SK-N-SH (cell line): Measurements from ENCODE around the gene PAK1. TPM values are rescaled to one million over a fixed set of nuclear protein-coding genes. Genes with fewer than 3 reads are reported as not detected.

ENCODE experiments used
- CTCF ChIA-PET: fragments of 300-600, 350-600 bp; formaldehyde crosslinking; extraction: SDS; loops from one replicate; lab custom pipeline; 2021; lab: Yijun Ruan, JAX
- POLR2A ChIA-PET: fragments of 350-600 bp; sonication (Branson Sonifier 250); formaldehyde crosslinking; extraction: SDS; loops from one replicate; lab custom pipeline; 2020; ENCODE audit warnings: antibody characterized with exemption, inconsistent platforms; lab: Yijun Ruan, JAX
- DNase-seq: peaks from one replicate; pipeline ENCODE4 v3.0.0; 2012
- H2AFZ ChIP-seq: fragments of 200-600 bp; sonication (generic); 2 replicates; pipeline ENCODE4 v1.8.1; 2016; ENCODE audit warnings: antibody characterized with exemption, mild to moderate bottlenecking, low read depth
- H3F3A ChIP-seq: fragments of 200-600 bp; sonication (generic); replicated peaks from 2 replicates; pipeline ENCODE3; 2016; ENCODE audit warnings: antibody characterized with exemption, mild to moderate bottlenecking; ENCODE audit not compliant: insufficient read depth
- H3K27ac ChIP-seq, 2 experiments: fragments of 200-500 bp in 1 of 2; fragments of 200-600 bp in 1 of 2; sonication (Bioruptor generic) in 1 of 2; sonication (generic), shearing (Covaris generic) in 1 of 2; 2 replicates each; pipeline versions ENCODE4 v1.5.1 to v1.6.1; 2014 to 2016; ENCODE audit warnings: low read depth in 2 of 2, inconsistent platforms in 1 of 2, low read length in 1 of 2, mild to moderate bottlenecking in 1 of 2, mixed read lengths in 1 of 2
- H3K27me3 ChIP-seq: fragments of 200-600 bp; sonication (generic), shearing (Covaris generic); 2 replicates; pipeline ENCODE4 v1.6.1; 2016; ENCODE audit warnings: mixed run types; ENCODE audit not compliant: insufficient read depth
- H3K36me3 ChIP-seq, 2 experiments: fragments of 200-500 bp in 1 of 2; fragments of 200-600 bp in 1 of 2; sonication (Bioruptor generic) in 1 of 2; sonication (generic) in 1 of 2; replicated peaks in 1 of 2; 2 replicates each; pipeline versions ENCODE3 to v1.5.1; 2014 to 2016; ENCODE audit warnings: low read length in 1 of 2, mild to moderate bottlenecking in 1 of 2; ENCODE audit not compliant: insufficient read depth in 2 of 2, control insufficient read depth in 1 of 2
- H3K4me1 ChIP-seq, 2 experiments: fragments of 200-500 bp in 1 of 2; fragments of 200-600 bp in 1 of 2; sonication (Bioruptor generic) in 1 of 2; sonication (generic), shearing (Covaris generic) in 1 of 2; 2 replicates each; pipeline versions ENCODE4 v1.5.1 to v1.6.1; 2014 to 2016; ENCODE audit warnings: low read depth in 1 of 2, low read length in 1 of 2, mixed run types in 1 of 2; ENCODE audit not compliant: insufficient read depth in 2 of 2, control insufficient read depth in 1 of 2
- H3K4me2 ChIP-seq: fragments of 200-600 bp; sonication (generic), shearing (Covaris generic); 2 replicates; pipeline ENCODE4 v1.6.1; 2017; ENCODE audit warnings: mixed run types
- H3K4me3 ChIP-seq, 2 experiments: fragments of 200-500 bp in 1 of 2; fragments of 200-600 bp in 1 of 2; sonication (Bioruptor generic) in 1 of 2; sonication (generic), shearing (Covaris generic) in 1 of 2; 2 replicates each; pipeline versions ENCODE4 v1.5.1 to v1.8.1; 2014 to 2016; ENCODE audit warnings: low read depth in 2 of 2, inconsistent platforms in 1 of 2, low read length in 1 of 2, mild to moderate bottlenecking in 1 of 2, mixed read lengths in 1 of 2, moderate library complexity in 1 of 2
- H3K79me2 ChIP-seq: fragments of 200-600 bp; sonication (generic); 2 replicates; pipeline ENCODE4 v1.8.1; 2017; ENCODE audit warnings: mild to moderate bottlenecking; ENCODE audit not compliant: insufficient read depth
- H3K9ac ChIP-seq: fragments of 200-600 bp; sonication (generic); 2 replicates; pipeline ENCODE4 v1.6.1; 2017; ENCODE audit warnings: mixed run types
- H3K9me2 ChIP-seq: fragments of 200-600 bp; sonication (generic); 2 replicates; pipeline ENCODE4 v1.6.1; 2017; ENCODE audit warnings: mixed run types
- H3K9me3 ChIP-seq: fragments of 200-600 bp; sonication (generic); 2 replicates; pipeline ENCODE4 v1.6.1; 2017; ENCODE audit warnings: mixed run types, mild to moderate bottlenecking, moderate library complexity
- H4K20me1 ChIP-seq: fragments of 200-600 bp; sonication (generic); 2 replicates; pipeline ENCODE4 v1.6.1; 2017; ENCODE audit warnings: mild to moderate bottlenecking, mixed run types; ENCODE audit not compliant: insufficient read depth
- CHD2 ChIP-seq: fragments of 150-350 bp; IDR thresholded peaks from 2 replicates; pipeline ENCODE4 v1.6.1; 2018; ENCODE audit warnings: low read length; ENCODE audit not compliant: partially characterized antibody
- CTCF ChIP-seq: fragments of 200-600 bp; sonication (generic); IDR thresholded peaks from 2 replicates; pipeline ENCODE4 v1.6.1; 2017; ENCODE audit warnings: antibody characterized with exemption, mild to moderate bottlenecking, moderate library complexity
- EP300 ChIP-seq, 2 experiments: IDR thresholded peaks; 2 replicates each; pipeline versions ENCODE4 v1.4.0 to v1.6.1; 2012; ENCODE audit warnings: borderline replicate concordance in 1 of 2, low read depth in 1 of 2, low read length in 1 of 2
- FOSL2 ChIP-seq: IDR thresholded peaks from 2 replicates; pipeline ENCODE4 v1.4.0; 2012; ENCODE audit warnings: low read depth, mild to moderate bottlenecking, moderate library complexity, borderline replicate concordance
- FOXJ3 ChIP-seq: sonication (generic); formaldehyde crosslinking; IDR thresholded peaks from 2 replicates; pipeline ENCODE4 v1.5.1; 2020; ENCODE audit warnings: mild to moderate bottlenecking, missing genetic modification reagents
- FOXM1 ChIP-seq: IDR thresholded peaks from 2 replicates; pipeline ENCODE4 v1.4.0; 2012; ENCODE audit warnings: low read depth, mild to moderate bottlenecking
- GATA2 ChIP-seq: sonication (generic); formaldehyde crosslinking; IDR thresholded peaks from 2 replicates; pipeline ENCODE4 v1.5.0; 2020; ENCODE audit warnings: mild to moderate bottlenecking, missing genetic modification reagents
- IRF3 ChIP-seq: fragments of 150-350 bp; IDR thresholded peaks from 2 replicates; pipeline ENCODE4 v1.6.1; 2016; ENCODE audit warnings: mild to moderate bottlenecking, low read depth, low read length
- MEF2A ChIP-seq: IDR thresholded peaks from 2 replicates; pipeline ENCODE4 v1.4.0; 2012; ENCODE audit warnings: low read depth, borderline replicate concordance
- MXI1 ChIP-seq: IDR thresholded peaks from 2 replicates; pipeline ENCODE4 v1.6.1; 2012; ENCODE audit warnings: mild to moderate bottlenecking, low read depth, low read length, improper control_type of control experiment
- RCOR1 ChIP-seq: fragments of 150-350 bp; IDR thresholded peaks from 2 replicates; pipeline ENCODE4 v1.6.1; 2017; ENCODE audit warnings: antibody characterized with exemption, low read length
- REST ChIP-seq: IDR thresholded peaks from 2 replicates; pipeline ENCODE4 v1.6.1; 2012; ENCODE audit warnings: mild to moderate bottlenecking, low read depth, low read length, moderate library complexity
- RFX5 ChIP-seq: IDR thresholded peaks from 2 replicates; pipeline ENCODE4 v1.6.1; 2012; ENCODE audit warnings: mild to moderate bottlenecking, improper control_type of control experiment, low read length
- SIN3A ChIP-seq: IDR thresholded peaks from 2 replicates; pipeline ENCODE4 v1.6.1; 2012; ENCODE audit warnings: low read depth, mild to moderate bottlenecking, low read length, moderate library complexity, borderline replicate concordance
- SMC3 ChIP-seq: IDR thresholded peaks from 2 replicates; pipeline ENCODE4 v1.6.1; 2012; ENCODE audit warnings: low read depth, low read length, improper control_type of control experiment
- TAF1 ChIP-seq: IDR thresholded peaks from 2 replicates; pipeline ENCODE4 v1.6.1; 2012; ENCODE audit warnings: low read depth, mild to moderate bottlenecking, low read length, moderate library complexity, borderline replicate concordance
- TCF12 ChIP-seq: IDR thresholded peaks from 2 replicates; pipeline ENCODE4 v1.4.0; 2012
- USF1 ChIP-seq: IDR thresholded peaks from 2 replicates; pipeline ENCODE4 v1.4.0; 2012; ENCODE audit warnings: low read depth, borderline replicate concordance
- USF2 ChIP-seq: fragments of 150-350 bp; IDR thresholded peaks from 2 replicates; pipeline ENCODE4 v1.6.1; 2017; ENCODE audit warnings: antibody characterized with exemption, low read length, low read depth, borderline replicate concordance
- YY1 ChIP-seq: IDR thresholded peaks from 2 replicates; pipeline ENCODE4 v1.4.0; 2012; ENCODE audit warnings: low read depth, mild to moderate bottlenecking
- WGBS: methylation state at CpG from one replicate; pipeline ENCODE4 v1.1.6; 2017; ENCODE audit warnings: low lambda C conversion rate; 5-methylcytosine and 5-hydroxymethylcytosine counted together
- polyA plus RNA-seq, 3 experiments: library from polyadenylated mRNA; depleted of rRNA; stranded (reverse); fragments of >200 nt; gene quantifications; 2 replicates each; pipeline ENCODE4 v1.2.3, GENCODE V29; 2012

PAK1 gene
- polyA plus RNA-seq, 1 of the 3 experiments (the other 2 are of a cell fraction), result 17.9 TPM

- H3K9ac ChIP-seq, result no peak overlapping the region
- no peaks in the 10 kb centered on the region for H3K9me2 ChIP-seq
- H3K27ac ChIP-seq, result no peak overlapping the region
- no peak overlapping the region for H3K4me2 ChIP-seq
- TF ChIP-seq CTCF (no peak), USF2 (no peak), EP300 (IDR thresholded peaks at IDR 0.05; ENCODE audit: borderline replicate concordance in 1 of 2, low read depth in 1 of 2, low read length in 1 of 2) (no peak), YY1 (no peak), IRF3 (no peak), FOSL2 (no peak), SMC3 (no peak), USF1 (no peak), RFX5 (no peak), MEF2A (no peak), MXI1 (peak; percentile 45; the same call in 1 of the 2 replicates), GATA2 (CRISPR knock-in tag) (0 out of 2 replicates have a peak, but pooled peaks have one; percentile 10), FOXM1 (no peak), REST (no peak), FOXJ3 (CRISPR knock-in tag) (no peak), TAF1 (no peak), RCOR1 (no peak; the same call in 1 of the 2 replicates), CHD2 (peak; percentile 13), SIN3A (no peak), TCF12 (0 out of 2 replicates have a peak, but pooled peaks have one; percentile 7)
- TF ChIP-seq, all 33 proteins: peak for 4
- no peaks in the 10 kb centered on the region for H3K36me3 ChIP-seq
- H3K9me3 ChIP-seq, result no peaks in the 10 kb centered on the region
- ChIA-PET POLR2A (no interaction called here), CTCF (interaction anchor here (0.7 to 1.4 kb wide), 4 partner anchors 10 to 55 kb away, joined by 3 to 6 read pairs (median 3); no protein-coding TSS in a partner anchor)
- peaks cover 3% of the 10 kb centered on the region for H3F3A ChIP-seq
- H3K4me1 ChIP-seq, result no peaks in the 10 kb centered on the region; a peak in 1 of 4 replicates
- no peak overlapping the region for H2AFZ ChIP-seq
- H4K20me1 ChIP-seq, result no peaks in the 10 kb centered on the region
- 22% methylated on average over 3 of the region's 3 CpGs for WGBS
- H3K4me3 ChIP-seq, result no peak overlapping the region
- H3K27me3 ChIP-seq, result no peaks in the 10 kb centered on the region
- peak; percentile 51 for DNase-seq
- H3K79me2 ChIP-seq, result no peaks in the 10 kb centered on the region
These were observed 41.2 kb upstream of the PAK1 start for GRCh38 chr11:77515063-77515462.
